HG03135 (cell line): Measurements from ENCODE around the gene IGF2BP1.
"Not testable (repeated sequence)": the region's sequence is repeated elsewhere in the genome, so short reads cannot be mapped to it uniquely, and the experiment has no call there.

Source experiments
- ATAC-seq: cut with Tn5 transposase; IDR thresholded peaks from one replicate; pipeline ENCODE4 v1.9.1; 2021; ENCODE audit warnings: mild to moderate bottlenecking, moderate library complexity; ENCODE audit not compliant: unreplicated experiment

Gene IGF2BP1

GRCh38 chr17:49016775-49017463 is 19.7 kb downstream of the IGF2BP1 start:
- no peak for ATAC-seq

GRCh38 chr17:49018116-49018612 is 21.0 kb downstream of the IGF2BP1 start:
- no peak for ATAC-seq

GRCh38 chr17:49018748-49019147 is 21.6 kb downstream of the IGF2BP1 start:
- no peak for ATAC-seq

GRCh38 chr17:49020609-49021008 is 23.4 kb downstream of the IGF2BP1 start:
- no peak for ATAC-seq

GRCh38 chr17:49021095-49021767 is 24.0 kb downstream of the IGF2BP1 start:
- ATAC-seq = no peak

GRCh38 chr17:49021768-49022103 is 24.6 kb downstream of the IGF2BP1 start:
- no peak for ATAC-seq

GRCh38 chr17:49022391-49022941 is 25.3 kb downstream of the IGF2BP1 start:
- no peak for ATAC-seq

GRCh38 chr17:49024523-49024922 is 27.3 kb downstream of the IGF2BP1 start:
- ATAC-seq = no peak

- not testable (repeated sequence) for ATAC-seq
Measured at GRCh38 chr17:49026447-49026846, 29.3 kb downstream of the IGF2BP1 start.

GRCh38 chr17:49028271-49028670 is 31.1 kb downstream of the IGF2BP1 start:
- ATAC-seq = no peak

- ATAC-seq = no peak
Measured at GRCh38 chr17:49029801-49030200, 32.6 kb downstream of the IGF2BP1 start.

- no peak for ATAC-seq
Measured at GRCh38 chr17:49031965-49032928, 35.1 kb downstream of the IGF2BP1 start.

- no peak for ATAC-seq
Measured at GRCh38 chr17:49035470-49036269, 38.5 kb downstream of the IGF2BP1 start.

- no peak for ATAC-seq
Measured at GRCh38 chr17:49036270-49036626, 39.1 kb downstream of the IGF2BP1 start.

- ATAC-seq = no peak
Measured at GRCh38 chr17:49038138-49038537, 41.0 kb downstream of the IGF2BP1 start.

- ATAC-seq = no peak
Measured at GRCh38 chr17:49038544-49038943, 41.4 kb downstream of the IGF2BP1 start.

GRCh38 chr17:49039518-49039917 is 42.3 kb downstream of the IGF2BP1 start:
- not testable (repeated sequence) for ATAC-seq

GRCh38 chr17:49041527-49041926 is 44.3 kb downstream of the IGF2BP1 start:
- no peak for ATAC-seq

GRCh38 chr17:49045376-49045775 is 48.2 kb downstream of the IGF2BP1 start:
- no peak for ATAC-seq

- ATAC-seq = no peak
Measured at GRCh38 chr17:49046912-49047311, 49.7 kb downstream of the IGF2BP1 start.
